Stimulated activated CD4-positive, alpha-beta T cell treated with anti-CD3 and anti-CD28 coated beads, Interleukin-12 subunit alpha, Interleukin-12 subunit beta, amount 100 ng/mL, for 24 hours (primary cell): ENCODE measurements around the gene UCP1.

Experiments used
- DNase-seq, 2 experiments: peaks; one replicate each; pipeline ENCODE4 v3.0.0-alpha.2; 2020; ENCODE audit warnings: low read depth in 2 of 2

Gene UCP1, protein sequence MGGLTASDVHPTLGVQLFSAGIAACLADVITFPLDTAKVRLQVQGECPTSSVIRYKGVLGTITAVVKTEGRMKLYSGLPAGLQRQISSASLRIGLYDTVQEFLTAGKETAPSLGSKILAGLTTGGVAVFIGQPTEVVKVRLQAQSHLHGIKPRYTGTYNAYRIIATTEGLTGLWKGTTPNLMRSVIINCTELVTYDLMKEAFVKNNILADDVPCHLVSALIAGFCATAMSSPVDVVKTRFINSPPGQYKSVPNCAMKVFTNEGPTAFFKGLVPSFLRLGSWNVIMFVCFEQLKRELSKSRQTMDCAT

DNA sequence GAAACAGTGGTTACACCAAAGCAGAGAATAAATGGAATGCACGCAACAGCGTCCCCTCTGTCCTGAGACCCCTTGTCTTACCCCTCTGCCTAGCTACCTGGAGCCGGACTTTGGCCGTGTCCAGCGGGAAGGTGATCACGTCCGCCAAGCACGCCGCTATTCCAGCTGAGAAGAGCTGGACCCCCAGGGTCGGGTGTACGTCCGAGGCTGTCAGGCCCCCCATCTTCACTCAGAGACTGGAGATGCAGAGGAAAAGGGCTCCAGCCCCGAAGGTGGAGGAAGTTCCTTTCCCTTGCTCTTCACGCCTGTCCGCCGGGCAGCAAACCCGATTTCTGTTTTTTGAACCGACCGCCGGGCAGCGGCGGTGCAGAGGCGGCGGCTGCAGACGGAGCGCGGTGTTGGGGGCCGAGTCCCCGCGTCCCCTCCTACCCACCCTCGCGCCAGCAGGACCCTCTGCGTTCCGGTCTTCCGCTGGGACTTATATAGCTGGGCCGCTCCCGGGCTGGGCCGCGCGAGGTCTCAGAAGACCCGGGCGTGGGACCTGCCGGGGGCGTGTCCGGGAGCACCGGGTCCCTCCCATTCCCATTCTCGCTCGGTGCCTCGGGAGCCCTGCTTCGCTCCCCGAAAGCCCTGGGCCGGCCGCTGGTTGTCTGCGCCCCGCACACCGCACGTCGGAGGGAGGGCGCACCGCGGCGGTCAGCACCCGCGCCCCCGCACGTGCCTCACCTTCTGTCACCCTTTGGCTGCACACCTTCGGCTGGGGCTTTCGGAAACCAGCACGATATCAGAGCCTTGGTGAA is at the start of gene UCP1:
UCP1 (minus strand) TSS at position 455 of the 800 bp plus-strand sequence; CDS start at position 223, 232 bp downstream.
- no peak for DNase-seq

DNA sequence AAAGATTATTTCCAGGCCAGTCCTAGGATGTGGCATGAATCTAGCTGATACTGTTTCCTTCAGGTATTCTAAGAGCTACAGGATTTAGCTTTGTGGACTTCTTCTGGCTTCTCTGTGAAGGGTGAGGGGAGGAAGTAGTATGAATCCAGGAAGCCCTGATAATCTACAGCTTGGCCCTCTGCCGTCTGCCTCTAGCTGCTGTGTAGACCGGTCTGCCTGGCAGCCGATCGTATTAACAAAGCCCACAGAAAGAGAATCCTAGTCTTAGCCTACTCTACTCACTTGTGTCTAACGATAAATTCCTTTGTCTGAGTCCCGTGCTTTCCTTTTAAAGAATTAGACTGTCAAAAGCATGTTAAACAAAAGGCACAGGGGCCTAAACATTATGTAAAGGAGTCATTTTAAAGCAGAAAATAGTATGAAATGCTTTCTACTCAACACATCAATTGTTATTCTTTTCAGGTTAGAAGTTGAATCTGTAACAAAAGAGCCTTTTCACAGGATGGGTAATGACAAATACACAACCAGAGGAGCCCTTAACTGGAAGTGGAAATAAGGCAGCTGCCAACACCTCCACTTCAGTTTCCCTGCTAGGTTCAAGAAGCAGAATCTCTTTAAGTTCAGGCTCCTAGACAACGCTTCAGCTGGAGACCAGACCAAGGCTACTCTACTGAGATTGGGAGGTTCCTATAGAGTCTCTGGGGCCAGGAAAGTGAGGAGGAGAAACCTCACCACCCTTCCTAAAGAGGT is 48.9 kb upstream of the UCP1 start:
- no peak for DNase-seq

DNA sequence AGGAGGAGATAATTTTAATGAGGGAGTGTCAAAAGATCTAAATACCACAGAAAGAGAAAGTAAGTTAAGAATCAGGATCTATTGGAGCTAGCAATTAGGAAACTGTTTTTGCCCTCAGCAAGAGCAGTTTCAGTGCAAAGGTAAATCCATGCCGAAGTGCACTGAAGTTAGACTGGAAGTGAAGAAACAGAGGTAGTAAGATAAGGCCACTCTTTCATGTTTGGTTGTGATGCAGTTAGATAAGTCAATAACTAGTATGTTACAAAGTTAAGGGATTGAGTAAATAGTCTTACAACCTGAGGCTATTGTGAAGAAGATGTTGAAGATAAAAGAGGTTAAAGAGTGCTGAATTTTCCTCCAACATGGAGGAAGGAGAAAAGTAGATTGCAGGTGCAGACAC is 46.7 kb upstream of the UCP1 start:
- DNase-seq, result no peak

DNA sequence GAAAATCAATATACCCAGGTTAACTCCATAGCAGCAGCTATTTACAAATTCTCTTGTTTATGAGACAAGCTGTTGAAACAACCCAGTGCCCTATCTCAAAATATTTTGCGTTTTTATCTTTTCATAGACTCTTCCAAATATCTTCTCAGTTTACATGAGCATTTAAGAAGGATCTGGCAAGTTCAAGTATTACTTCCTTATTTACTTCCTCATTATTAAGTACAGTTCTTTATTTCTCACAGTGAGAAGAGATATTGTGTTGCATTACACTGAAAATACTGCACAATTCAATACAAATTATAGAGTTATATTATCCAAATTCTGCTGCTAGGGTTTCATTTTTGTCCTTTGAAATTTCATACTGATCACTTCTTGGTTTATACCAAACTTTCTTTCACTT is 43.6 kb upstream of the UCP1 start:
- no peak for DNase-seq

DNA sequence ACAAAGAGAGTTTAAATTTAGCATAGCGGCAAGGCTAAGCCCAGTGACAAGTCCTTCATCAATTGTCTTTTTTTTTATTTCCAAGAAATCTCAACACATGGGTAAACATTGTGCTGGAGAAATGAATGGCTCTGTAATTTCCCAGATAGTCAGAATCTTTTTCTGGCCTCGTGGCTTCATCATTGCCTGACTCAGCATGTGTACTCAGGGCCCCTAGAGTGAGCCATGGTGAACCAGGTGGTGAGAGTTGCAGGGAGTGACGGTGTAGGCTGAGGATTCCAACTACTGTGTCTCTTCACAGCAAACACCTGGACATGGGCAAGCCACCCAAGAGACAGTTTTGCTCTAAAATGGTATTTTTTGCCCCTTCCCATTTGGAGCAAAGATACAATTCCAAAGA is 43.1 kb upstream of the UCP1 start:
- DNase-seq, result no peak

DNA sequence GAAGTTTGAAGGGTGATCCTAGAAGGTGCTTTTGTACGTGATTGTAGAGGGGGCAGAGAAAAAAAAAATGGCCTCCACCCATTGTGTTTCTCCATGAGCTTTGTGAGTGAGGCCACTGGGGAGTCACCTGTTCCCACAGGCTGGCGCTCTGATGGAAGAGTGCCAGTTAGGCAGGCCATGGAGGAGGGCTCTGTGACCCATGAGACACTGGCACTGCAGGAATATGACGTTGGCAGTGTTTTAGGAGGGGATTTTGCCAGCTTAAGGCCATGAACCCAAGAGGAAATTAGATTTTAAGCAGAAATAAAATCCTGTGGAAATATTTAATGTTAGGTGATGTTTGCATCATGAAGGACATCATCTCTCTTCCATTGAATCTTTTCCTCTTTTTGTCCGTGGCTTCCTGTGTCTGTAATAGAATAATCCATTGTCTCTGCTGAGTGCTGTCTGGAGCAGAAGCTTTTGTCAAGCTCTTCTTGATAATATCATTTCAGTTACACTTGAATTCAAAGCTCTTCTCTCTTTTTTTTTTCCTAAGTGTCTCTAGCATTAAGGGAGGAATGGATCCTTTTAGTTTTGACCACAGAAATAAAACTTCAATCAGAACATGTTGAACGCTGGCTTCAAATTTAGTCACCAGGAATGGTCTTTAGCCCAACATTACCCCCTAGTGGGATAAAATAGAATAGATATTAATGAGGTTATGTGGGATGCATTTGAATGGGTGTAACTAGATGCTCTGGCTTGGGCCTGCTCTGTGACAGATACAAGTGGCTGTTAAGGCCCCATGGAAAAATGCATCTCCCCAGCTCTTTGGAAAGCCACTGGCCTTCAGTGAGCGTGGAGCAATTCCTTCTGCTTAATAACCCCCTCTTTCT is 41.0 kb upstream of the UCP1 start:
- no peak for DNase-seq

DNA sequence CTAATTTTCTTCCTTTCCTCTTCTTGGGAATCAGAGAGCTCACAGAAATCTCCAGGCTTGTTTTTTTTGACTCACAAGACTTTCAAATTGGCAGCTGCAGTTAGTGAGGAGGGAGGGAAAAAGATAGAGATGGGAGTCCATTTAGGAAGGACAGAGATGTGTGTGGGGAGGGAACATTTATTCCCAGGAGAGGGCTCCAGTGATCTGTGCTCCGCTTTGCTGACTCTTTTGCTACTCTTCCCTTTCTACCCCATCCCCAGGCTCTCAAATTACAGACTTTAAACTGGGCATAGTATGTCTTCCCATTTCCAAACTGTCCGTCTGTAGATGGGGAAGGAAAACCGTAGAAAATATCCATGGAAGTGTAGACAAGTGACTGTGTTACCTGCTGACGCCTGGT is 39.1 kb upstream of the UCP1 start:
- no peak for DNase-seq

DNA sequence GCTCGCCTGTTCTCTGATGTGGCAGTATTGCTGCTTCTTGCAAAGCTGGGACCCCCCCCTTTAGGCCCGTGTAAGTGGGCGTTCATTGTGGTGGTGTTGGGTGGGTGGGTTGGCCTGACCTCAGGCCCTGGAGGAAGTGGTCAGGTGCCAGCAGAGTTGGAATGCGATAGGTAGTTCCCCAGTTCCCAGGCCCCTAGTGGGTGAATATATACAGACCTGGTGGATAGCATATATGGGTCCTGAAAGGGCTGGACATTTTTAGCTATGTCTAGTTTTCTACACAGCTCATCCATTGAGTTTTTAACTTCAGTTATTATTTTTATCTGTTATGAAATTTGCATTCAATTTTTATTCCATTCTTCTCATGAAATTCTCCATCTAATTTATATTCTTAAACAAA is 35.8 kb upstream of the UCP1 start:
- DNase-seq, result no peak

DNA sequence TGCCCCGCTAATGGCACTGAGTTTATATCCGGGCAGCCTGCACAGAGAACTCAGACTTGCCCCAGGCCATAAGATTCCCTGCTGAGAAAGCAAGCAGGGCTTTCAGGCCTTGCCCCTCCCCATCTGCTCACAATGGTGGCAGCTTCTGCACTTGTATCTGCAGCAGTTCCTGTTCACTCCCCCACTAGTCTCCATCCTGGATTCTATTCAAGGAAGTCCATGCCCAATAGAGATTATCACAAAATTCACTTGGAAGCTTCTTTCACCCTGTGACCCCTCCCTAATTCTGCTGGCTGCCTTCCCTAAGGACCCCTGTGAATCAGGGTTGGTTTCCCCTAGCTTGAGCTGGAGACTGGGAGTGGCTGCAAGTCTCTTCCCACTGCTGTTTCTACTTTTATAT is 34.5 kb upstream of the UCP1 start:
- DNase-seq, result no peak

DNA sequence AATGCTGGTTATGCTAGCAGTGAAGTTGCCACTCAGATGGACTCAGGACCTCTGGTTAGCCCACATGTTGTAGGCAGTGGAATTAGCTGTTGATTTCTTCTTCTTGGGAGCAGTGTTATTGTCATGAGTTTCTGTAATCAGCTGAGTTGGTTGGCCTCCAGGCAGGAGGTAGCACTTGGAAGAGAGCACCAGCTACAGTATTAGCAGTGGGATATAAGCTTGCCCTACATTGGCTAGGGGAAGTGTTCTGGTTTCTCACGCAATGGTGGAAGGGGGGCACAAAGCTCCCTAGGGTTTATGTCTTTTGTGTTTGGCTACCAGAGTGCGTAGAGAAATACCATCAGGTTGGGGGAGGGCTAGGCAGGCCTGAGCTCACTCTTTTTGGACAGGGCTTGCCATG is 34.0 kb upstream of the UCP1 start:
- no peak for DNase-seq

DNA sequence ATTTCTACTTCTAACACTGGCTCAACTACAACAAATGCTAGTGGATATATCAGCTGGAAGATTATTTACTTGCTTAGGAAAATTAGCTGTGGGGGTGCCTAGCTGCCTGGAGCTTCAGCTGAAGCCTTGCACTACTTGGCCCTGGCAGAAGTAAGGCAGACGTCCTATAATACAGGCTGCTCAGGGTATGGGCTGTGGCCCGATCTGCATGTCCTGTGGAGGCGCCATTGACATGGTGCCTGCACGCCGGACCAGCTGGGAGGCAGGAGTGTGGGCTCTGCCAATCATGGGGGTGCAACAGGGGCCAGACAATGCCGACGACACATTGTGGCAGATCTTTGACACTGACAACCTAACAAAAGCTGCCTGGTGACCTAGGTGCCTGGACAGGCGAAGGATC is 31.6 kb upstream of the UCP1 start:
- DNase-seq, result no peak

DNA sequence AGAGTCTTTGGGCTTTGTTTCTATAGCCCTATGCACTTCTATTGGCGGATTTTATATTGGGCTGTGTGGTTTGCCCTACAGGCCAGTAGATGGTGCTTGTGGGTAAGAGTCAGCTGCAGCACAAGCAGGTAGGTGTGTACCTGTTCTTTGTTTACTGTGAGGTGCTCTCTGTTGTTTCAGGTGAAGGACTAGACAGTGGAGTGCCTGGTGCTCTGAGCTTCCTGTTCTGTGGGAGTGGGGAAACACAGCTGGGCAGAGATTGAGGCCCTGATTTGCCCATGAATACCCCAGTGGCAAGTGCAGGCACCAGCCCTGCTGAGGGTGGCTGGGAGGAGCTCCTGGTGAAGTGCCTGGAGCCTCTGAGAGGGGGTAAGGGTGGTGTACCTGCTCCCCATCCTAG is 26.3 kb upstream of the UCP1 start:
- DNase-seq, result no peak

DNA sequence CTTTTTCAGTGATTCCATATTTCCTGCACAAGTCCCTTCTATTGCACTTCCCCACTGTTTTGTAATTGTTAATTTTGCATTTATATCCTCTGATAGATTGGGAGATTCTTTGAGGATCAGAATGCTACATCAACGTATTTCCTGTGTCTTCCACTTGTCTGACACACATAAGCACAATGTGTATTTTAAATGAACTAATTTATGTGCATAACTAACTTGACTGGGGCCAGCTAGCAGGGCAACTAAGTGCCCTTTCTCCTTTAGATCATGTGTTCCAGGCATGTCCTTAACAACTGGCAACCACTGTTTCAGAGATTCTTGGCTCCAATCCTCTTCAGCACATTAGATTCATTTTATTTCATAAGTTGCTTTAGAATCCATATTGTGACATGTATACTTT is 15.7 kb upstream of the UCP1 start:
- DNase-seq, result no peak

DNA sequence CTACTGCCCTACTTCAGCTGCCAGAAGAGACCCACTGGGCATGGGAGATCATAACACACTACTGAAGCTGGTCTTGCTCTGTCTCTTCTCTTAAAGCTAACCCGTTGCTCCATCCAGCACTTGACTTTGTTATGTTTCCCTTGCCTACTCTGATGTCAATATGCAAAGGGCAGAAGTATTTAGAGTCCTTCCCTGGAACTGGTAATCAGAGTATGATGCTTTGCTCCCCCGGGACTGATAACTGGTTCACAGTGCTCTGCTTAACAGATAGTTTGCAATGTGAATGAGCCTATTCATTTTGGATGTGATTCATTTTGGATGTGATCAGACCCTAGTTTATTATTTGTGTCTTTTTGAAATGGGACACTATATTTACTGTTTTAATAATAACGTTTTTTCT is 12.3 kb upstream of the UCP1 start:
- no peak for DNase-seq

DNA sequence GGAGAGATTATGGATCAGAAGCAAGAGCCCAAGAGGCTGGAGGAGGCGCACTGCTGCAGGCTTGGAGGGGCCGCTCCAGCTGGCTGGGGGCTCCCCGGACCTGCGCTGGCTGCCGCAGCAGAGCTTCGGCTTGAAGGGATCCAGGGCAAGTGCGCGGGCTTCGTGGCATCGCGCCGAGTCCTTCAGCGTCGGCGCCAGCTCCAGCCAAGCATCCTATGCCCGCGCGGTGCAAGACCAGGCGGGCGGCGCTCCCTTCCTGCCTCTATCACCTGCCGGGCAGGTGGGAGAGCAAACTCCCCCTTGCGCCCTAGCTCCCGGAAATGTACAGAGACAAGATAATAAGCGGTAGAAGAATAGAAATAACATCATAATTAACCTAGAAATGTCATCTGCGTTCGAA is 10.5 kb upstream of the UCP1 start:
- DNase-seq, result no peak

DNA sequence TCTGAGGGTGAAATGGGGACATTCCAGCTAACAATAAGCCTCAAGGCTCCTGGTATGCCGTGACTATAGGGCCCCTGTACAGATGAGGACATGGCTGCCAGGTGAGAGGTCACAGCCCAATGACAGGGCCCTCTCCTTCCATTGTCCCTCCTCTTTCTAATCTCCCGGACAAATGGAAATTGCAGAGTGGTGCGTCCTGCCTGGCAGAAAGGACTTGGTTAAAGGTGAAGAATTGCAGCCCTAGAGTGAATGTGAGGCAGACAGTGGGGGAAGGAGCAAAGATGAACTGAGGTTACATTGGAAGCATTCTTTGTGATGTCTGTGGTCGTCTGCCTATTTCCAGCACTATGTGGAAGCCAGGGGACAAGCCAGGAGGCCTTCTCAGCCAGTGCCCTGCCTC is 6.7 kb upstream of the UCP1 start:
- no peak for DNase-seq

DNA sequence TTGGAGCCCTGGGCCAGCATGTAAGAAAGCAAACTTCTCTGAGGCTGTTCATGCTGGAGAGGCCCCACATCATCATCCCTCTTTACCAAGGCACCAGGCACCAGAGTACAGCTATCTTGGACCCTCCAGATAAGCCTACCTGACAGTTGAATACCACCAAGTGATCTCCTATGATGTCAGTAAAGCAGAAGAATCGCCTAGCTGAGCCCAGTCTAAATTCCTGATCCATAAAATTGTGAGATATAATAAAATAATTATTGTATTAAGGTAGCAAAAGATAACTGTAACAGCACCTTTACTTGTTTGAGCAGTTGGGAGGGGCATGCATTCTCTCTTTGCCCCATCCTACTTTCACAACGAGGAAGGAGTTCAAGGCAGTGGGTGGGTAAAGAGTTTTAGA is 2.9 kb upstream of the UCP1 start:
- no peak for DNase-seq

DNA sequence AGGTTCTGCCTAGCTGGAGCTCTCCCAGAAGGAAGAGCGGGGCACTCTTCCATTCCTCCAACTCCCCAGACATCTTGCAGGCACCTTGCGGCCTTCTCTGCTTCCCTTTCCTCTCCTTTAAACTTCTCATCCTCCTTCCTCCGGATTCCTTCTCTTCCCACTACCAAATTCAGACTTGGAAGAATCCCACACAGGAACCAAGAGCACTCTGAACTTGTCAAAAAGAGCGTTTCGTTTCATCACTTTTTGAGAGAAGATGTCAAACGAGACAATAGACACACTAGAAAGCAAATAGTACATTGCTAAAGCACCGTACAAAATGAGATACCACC is 512 bp upstream of the UCP1 start:
- DNase-seq, result no peak

DNA sequence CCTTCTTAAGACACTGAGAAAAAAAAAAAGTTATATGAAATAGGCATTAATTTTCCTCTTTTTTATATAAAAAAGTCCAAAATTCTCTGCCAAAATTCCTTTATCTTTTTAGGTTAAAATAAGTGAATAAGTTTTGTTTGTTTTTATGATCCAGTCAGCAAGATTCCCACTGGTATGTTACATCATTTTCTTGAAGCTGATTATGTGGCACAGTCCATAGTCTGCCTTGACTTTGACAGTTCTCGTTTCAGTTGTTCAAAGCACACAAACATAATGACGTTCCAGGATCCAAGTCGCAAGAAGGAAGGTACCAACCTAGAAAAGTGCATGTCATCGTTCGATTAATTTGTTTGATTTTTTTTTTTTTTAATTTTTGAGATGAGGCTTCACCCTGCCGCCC is 9.1 kb downstream of the UCP1 start:
- no peak for DNase-seq

DNA sequence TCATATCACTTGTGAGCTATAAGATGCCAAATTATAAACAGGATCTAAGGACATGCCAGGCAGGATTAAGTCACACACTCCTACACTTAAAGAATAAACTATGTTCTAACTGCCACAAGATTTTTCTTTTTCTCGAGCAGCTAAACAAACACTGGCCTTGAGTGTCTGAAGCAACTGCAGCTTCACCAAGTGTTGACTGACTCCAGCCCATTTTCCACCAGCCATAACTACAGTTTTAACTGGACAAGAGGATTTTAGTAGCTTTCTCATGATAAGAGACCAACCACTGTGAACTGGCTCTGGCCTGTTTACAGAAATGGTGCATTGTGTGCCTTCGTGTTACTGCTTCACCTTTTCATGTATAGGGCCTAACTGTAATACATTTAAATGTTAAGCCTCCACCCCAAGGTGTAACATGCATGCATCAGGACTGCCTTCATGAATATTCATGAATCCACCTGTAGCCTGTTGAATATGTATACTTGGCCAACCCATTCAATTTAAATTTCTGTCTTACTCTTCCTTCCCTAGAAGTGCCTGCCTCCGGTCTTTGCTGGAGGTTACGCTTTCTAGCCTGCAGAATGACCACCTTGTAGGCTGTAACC is 10.8 kb downstream of the UCP1 start:
- DNase-seq, result no peak

DNA sequence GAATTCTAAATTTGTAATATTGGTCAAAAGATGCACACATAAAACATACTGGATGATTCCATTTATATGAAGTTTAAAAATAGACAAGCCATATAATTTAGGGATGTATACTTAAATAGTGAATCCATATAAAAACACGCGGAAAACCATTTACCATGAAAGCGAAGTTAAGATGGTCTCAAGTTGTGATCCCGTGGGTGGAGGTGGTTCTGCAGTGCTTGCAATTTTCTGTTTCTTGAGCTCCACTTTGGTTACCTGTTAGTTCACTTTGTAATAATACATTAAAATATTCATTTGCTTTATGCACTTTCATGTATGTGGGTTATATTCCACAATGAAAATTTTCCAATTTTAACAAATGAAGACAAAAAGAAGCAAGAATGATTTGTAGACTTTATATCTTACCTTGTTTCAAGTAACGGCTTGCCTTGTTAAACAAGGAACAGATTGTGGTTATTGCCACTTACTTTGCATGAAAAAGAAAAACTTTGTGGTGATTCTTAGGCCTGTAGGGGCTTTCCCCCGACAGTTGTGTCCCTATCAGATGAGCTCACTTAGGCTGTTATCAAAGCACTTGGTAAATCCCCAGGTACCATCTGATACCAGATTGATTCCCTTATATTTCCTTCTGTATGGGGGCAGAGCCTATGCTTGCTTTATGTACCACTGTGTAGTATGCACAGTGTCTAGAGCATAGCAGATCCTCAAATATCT is 12.2 kb downstream of the UCP1 start:
- no peak for DNase-seq
